HL-60 (cell line): ENCODE measurements around the gene RCAN3.

ENCODE experiments used
- GABPA ChIP-seq: IDR thresholded peaks from 2 replicates; pipeline ENCODE4 v1.6.1; 2012; ENCODE audit warnings: low read depth
- POLR2AphosphoS5 ChIP-seq: IDR thresholded peaks from 2 replicates; pipeline ENCODE4 v1.6.1; 2012; ENCODE audit warnings: low read depth
- SPI1 ChIP-seq: IDR thresholded peaks from 2 replicates; pipeline ENCODE4 v1.6.1; 2012; ENCODE audit warnings: low read depth, mild to moderate bottlenecking, borderline replicate concordance
- TF ChIP-seq, protein P1 (sequence below): IDR thresholded peaks from one replicate; pipeline ENCODE4 v1.5.1; 2011; ENCODE audit warnings: low read length, control low read depth, inconsistent platforms; ENCODE audit not compliant: insufficient read depth
- TF ChIP-seq, protein P2 (sequence below): IDR thresholded peaks from 2 replicates; pipeline ENCODE4 v1.6.1; 2012; ENCODE audit warnings: low read depth; ENCODE audit not compliant: insufficient replicate concordance

DNA sequence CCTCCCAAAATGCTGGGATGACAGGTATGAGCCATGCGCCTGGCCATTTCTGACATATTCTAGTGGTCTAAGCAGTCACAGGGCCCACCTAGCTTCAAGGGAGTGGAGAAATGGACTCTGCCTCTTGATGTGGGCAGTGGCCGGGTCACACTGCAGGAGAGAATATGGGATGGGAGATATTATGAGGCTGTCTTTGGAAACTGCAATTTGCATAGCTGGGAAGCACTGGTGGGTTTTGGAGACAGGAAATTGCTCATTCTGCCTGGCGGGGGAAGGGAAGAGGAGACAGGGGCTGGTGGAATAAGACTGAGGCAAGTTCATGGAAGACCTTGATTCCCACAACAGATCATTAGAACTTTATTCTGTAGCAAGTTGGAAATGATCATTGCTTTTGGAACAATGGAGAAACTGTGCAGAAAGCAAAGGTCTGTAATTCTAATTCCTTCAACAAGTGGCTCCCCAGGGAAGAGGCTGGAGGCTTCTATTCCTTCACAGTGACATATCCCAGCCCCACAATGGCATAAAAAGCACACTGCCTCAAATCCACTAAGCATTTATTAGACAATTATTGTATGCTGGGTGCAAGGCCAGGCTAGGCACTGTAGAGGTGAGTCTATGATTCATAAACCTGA, 63.7 kb downstream of the RCAN3 start:
- TF ChIP-seq, protein P1, sequence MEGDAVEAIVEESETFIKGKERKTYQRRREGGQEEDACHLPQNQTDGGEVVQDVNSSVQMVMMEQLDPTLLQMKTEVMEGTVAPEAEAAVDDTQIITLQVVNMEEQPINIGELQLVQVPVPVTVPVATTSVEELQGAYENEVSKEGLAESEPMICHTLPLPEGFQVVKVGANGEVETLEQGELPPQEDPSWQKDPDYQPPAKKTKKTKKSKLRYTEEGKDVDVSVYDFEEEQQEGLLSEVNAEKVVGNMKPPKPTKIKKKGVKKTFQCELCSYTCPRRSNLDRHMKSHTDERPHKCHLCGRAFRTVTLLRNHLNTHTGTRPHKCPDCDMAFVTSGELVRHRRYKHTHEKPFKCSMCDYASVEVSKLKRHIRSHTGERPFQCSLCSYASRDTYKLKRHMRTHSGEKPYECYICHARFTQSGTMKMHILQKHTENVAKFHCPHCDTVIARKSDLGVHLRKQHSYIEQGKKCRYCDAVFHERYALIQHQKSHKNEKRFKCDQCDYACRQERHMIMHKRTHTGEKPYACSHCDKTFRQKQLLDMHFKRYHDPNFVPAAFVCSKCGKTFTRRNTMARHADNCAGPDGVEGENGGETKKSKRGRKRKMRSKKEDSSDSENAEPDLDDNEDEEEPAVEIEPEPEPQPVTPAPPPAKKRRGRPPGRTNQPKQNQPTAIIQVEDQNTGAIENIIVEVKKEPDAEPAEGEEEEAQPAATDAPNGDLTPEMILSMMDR = no peak
- no peak for TF ChIP-seq POLR2AphosphoS5
- no peak for TF ChIP-seq GABPA
- TF ChIP-seq, protein P2, sequence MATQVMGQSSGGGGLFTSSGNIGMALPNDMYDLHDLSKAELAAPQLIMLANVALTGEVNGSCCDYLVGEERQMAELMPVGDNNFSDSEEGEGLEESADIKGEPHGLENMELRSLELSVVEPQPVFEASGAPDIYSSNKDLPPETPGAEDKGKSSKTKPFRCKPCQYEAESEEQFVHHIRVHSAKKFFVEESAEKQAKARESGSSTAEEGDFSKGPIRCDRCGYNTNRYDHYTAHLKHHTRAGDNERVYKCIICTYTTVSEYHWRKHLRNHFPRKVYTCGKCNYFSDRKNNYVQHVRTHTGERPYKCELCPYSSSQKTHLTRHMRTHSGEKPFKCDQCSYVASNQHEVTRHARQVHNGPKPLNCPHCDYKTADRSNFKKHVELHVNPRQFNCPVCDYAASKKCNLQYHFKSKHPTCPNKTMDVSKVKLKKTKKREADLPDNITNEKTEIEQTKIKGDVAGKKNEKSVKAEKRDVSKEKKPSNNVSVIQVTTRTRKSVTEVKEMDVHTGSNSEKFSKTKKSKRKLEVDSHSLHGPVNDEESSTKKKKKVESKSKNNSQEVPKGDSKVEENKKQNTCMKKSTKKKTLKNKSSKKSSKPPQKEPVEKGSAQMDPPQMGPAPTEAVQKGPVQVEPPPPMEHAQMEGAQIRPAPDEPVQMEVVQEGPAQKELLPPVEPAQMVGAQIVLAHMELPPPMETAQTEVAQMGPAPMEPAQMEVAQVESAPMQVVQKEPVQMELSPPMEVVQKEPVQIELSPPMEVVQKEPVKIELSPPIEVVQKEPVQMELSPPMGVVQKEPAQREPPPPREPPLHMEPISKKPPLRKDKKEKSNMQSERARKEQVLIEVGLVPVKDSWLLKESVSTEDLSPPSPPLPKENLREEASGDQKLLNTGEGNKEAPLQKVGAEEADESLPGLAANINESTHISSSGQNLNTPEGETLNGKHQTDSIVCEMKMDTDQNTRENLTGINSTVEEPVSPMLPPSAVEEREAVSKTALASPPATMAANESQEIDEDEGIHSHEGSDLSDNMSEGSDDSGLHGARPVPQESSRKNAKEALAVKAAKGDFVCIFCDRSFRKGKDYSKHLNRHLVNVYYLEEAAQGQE = no peak
- no peak for TF ChIP-seq SPI1
